COLO668 (cell line): ENCODE data around the gene OGFOD3.
A peak's percentile ranks its signal among the peaks of the same experiment; 100 is the strongest.
"Not testable (repeated sequence)": the region's sequence is repeated elsewhere in the genome, so short reads cannot be mapped to it uniquely, and the experiment has no call there.

Experiments used
- DNase-seq: peaks from one replicate; lab custom pipeline; 2025; ENCODE audit not compliant: unreplicated experiment; lab: John Stamatoyannopoulos, UW

The OGFOD3 gene, protein sequence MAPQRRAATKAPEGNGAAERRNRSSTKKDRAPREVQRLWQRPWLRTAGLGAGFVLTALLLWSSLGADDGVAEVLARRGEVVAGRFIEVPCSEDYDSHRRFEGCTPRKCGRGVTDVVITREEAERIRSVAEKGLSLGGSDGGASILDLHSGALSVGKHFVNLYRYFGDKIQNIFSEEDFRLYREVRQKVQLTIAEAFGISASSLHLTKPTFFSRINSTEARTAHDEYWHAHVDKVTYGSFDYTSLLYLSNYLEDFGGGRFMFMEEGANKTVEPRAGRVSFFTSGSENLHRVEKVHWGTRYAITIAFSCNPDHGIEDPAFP

GRCh38 chr17:82418001-82418986 is at the start of gene OGFOD3, which contains the start of gene HEXD:
Gene OGFOD3, minus strand, starts transcription at chr17:82418586. Its CDS starts 101 bp downstream, at chr17:82418485.
Gene HEXD, plus strand, starts transcription at chr17:82418347. Its CDS starts 1,453 bp downstream, at chr17:82419800.
- peak; percentile 91 for DNase-seq

- no peak for DNase-seq
Observed at GRCh38 chr17:82465023-82465603, 46.7 kb upstream of the OGFOD3 start.

- DNase-seq, result no peak
Observed at GRCh38 chr17:82464567-82464929, 46.2 kb upstream of the OGFOD3 start.

GRCh38 chr17:82463925-82464566 is 45.7 kb upstream of the OGFOD3 start:
- DNase-seq, result no peak

- no peak for DNase-seq
Observed at GRCh38 chr17:82463391-82463790, 45.0 kb upstream of the OGFOD3 start.

GRCh38 chr17:82461827-82462524 is 43.6 kb upstream of the OGFOD3 start:
- peak; percentile 88 for DNase-seq

DNA sequence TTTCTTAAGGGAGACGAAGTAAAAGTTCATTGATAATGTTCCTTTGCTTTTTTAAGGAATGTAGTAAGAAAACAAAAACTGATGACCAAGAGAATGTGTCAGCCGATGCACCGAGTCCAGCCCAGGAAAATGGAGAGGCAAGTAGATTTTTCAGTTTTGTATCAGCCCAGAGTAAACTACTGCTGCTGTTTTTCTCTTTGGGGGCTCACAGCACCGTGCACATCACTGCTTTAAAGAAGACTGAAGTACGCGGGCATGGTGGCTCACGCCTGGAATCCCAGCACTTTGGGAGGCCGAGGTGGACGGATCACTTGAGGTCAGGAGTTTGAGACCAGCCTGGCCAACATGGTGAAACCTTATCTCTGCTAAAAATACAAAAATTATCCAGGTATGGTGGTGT is 41.5 kb upstream of the OGFOD3 start:
- not testable (repeated sequence) for DNase-seq

GRCh38 chr17:82458885-82459424 is 40.6 kb upstream of the OGFOD3 start:
- peak; percentile 59 for DNase-seq

DNA sequence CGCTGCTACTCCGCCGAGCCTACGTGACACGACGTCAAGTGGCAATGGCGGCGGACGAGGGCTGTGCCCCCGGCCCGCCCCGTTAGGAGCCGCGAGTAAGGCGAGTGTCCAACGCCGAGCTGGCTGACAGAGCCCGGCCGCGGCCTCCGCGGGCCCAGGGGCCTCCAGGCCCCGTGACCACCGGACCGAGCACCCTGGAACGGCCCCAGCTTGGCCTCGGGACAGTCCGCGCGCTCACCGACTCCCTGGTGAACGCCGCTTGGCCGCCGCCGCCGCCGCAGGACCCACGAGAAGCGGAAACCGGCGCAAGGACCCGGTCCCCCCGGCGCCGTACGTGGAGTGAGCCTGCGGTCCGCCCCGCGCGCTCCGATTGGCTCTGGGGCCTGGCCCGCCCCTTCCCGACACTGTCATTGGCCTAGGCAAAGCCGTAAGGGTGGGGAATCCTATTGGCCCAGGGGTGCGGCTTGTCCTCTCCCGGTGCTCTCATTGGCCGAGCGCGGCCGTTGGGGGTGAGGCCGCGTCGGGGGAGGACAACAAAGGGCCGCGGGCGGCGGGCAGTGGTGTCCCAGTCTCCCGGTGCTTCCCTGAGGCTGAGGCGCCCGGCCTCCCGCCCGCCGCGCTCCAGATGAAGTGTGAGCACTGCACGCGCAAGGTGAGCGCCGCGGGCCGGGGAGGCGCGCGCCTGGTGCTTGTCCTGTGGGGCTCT is 39.9 kb upstream of the OGFOD3 start, which contains the start of gene NARF:
NARF (plus strand) TSS at position 563 of the 706 bp plus-strand sequence; CDS start at position 626, 63 bp downstream.
- DNase-seq, result peak; percentile 97

GRCh38 chr17:82457929-82458178 is 39.5 kb upstream of the OGFOD3 start:
- no peak for DNase-seq

- peak; percentile 41 for DNase-seq
Observed at GRCh38 chr17:82457073-82457928, 38.9 kb upstream of the OGFOD3 start.

DNA sequence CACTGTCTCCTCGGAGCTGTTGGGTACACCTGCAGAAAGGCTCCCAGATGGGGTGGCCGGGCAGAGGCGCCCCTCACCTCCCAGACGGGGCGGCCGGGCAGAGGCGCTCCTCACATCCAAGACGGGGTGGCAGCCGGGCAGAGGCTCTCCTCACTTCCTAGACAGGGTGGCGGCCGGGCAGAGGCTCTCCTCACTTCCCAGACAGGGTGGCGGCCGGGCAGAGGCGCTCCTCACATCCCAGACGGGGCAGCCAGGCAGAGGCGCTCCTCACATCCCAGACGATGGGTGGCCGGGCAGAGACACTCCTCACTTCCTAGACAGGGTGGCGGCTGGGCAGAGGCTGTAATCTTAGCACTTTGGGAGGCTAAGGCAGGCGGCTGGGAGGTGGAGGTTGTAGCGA is 35.3 kb upstream of the OGFOD3 start:
- not testable (repeated sequence) for DNase-seq

- not testable (repeated sequence) for DNase-seq
Observed at GRCh38 chr17:82453151-82453550, 34.8 kb upstream of the OGFOD3 start.

DNA sequence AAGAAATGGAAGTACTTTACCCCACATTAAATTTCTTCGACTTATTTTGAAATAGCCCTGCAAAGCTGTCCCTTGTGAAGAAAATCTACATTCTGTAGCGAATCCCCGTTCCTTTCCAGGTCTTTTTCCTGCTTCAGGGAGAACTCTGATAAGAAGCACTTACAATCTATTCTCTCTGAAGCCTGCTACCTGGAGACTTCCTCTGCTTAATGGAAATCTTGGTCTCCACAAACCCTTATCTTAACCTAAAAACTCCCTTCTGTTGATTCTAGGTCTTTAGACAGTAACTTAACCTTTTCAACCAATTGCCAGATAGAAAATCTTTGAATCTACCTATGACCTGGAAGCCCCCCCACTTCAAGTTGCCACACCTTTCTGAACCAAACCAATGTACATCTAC is 33.8 kb upstream of the OGFOD3 start:
- DNase-seq, result no peak

GRCh38 chr17:82450357-82451106 is 32.1 kb upstream of the OGFOD3 start, which contains the start of gene CYBC1:
Gene CYBC1, minus strand, starts transcription at chr17:82450752. Its CDS starts 1,498 bp downstream, at chr17:82449254.
- DNase-seq, result peak; percentile 93

DNA sequence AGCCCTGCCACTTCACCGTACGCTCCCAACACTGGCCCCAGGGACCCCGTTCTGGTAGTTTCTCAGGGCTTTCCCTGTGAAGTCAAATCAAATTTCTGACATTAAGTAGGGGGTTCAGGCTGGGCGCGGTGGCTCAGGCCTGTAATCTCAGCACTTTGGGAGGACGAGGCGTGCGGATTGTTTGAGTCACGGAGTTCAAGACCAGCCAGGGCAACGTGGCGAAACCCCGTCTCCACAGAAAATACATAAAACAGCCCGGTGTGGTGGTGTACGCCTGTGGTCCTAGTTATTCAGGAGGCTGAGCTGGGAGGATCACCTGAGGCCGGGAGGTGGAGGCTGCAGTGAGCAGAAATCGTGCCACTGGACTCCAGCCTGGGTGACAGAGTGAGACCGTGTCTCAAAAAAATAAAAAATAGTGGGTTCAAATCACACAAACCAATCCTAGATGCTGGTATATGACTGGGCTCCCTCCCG is 31.5 kb upstream of the OGFOD3 start:
- no peak for DNase-seq

GRCh38 chr17:82449131-82449882 is 30.9 kb upstream of the OGFOD3 start:
- DNase-seq, result peak; percentile 5
